ENCODE measurements around the gene LRIT1. TPM values are rescaled to one million over a fixed set of nuclear protein-coding genes. Genes with fewer than 3 reads are reported as not detected.

LRIT1 gene
- total RNA-seq, 1 donor from 2014 or later: not detected

DNA sequence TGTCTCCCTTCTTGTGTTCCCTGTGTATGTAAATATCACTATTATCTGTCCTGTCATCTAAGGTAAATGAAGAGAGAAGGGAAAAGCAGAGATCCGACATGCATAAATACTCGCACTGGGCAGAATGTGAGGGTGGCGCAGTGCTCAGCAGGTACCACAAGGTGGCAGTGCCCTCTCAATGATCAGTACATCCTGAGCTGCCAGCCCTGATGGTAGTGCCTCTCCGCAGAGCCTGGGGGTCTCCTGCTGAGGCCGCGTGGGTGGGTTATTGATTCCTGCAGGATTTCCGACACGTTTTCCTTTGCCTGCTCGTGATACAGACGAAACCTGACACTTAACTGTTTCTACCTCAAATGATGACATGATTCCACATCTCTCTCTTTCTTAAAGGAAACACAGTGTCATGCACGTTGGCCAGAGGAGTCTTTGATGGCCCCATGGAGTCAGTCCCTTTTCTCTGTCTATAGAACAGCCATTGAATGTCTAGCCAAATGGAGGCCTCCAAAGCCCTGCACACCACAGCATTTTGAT lies 23.3 kb upstream of the LRIT1 start:
- Mint-ChIP-seq H3K27me3 (ENCODE audit: low read depth) (peaks cover 24% of the 10 kb centered on the region), H3K36me3 (ENCODE audit: low read depth) (no peaks in the 10 kb centered on the region)

DNA sequence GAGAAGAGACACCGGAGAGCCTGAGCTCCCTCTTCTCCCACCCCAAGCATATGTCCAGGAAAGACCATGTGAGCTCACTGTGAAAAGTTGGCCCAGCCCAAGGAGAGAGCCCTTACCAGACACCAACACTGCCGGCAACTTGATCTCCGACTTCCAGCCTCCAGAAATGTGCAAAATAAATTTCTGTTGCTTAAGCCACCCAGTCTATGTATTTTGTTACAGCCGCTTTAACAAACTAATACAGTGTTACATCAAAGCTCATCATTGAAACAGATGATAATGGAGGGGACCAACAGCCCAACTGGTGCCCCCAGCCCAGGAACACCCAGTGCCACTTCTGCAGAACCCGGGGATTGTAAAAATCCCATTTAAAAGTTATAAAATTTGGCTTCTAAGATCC lies 22.4 kb upstream of the LRIT1 start:
- peaks cover 21% of the 10 kb centered on the region for H3K27me3 Mint-ChIP-seq (ENCODE audit: low read depth)
- H3K36me3 Mint-ChIP-seq (ENCODE audit: low read depth): no peaks in the 10 kb centered on the region
- no peak for DNase-seq (ENCODE audit: low read depth, low spot score)
- no peak overlapping the region for H3K27ac Mint-ChIP-seq (ENCODE audit: unreplicated experiment)
- TF ChIP-seq, protein P1, sequence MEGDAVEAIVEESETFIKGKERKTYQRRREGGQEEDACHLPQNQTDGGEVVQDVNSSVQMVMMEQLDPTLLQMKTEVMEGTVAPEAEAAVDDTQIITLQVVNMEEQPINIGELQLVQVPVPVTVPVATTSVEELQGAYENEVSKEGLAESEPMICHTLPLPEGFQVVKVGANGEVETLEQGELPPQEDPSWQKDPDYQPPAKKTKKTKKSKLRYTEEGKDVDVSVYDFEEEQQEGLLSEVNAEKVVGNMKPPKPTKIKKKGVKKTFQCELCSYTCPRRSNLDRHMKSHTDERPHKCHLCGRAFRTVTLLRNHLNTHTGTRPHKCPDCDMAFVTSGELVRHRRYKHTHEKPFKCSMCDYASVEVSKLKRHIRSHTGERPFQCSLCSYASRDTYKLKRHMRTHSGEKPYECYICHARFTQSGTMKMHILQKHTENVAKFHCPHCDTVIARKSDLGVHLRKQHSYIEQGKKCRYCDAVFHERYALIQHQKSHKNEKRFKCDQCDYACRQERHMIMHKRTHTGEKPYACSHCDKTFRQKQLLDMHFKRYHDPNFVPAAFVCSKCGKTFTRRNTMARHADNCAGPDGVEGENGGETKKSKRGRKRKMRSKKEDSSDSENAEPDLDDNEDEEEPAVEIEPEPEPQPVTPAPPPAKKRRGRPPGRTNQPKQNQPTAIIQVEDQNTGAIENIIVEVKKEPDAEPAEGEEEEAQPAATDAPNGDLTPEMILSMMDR (conservative IDR thresholded peaks at IDR 0.05): no peak
- H3K4me1 Mint-ChIP-seq: peaks cover 6% of the 10 kb centered on the region
- no peaks in the 10 kb centered on the region for H3K9me3 Mint-ChIP-seq
- H3K4me3 Mint-ChIP-seq: no peak overlapping the region

More for the DNA sequence above, 23.3 kb upstream of the LRIT1 start:
- no peak overlapping the region for H3K27ac Mint-ChIP-seq (ENCODE audit: unreplicated experiment)
- DNase-seq (ENCODE audit: low read depth, low spot score): peak; percentile 76
- no peaks in the 10 kb centered on the region for H3K9me3 Mint-ChIP-seq
- peaks cover 6% of the 10 kb centered on the region for H3K4me1 Mint-ChIP-seq
- H3K4me3 Mint-ChIP-seq: no peak overlapping the region
- TF ChIP-seq, protein P1 (conservative IDR thresholded peaks at IDR 0.05): peak; percentile 96

DNA sequence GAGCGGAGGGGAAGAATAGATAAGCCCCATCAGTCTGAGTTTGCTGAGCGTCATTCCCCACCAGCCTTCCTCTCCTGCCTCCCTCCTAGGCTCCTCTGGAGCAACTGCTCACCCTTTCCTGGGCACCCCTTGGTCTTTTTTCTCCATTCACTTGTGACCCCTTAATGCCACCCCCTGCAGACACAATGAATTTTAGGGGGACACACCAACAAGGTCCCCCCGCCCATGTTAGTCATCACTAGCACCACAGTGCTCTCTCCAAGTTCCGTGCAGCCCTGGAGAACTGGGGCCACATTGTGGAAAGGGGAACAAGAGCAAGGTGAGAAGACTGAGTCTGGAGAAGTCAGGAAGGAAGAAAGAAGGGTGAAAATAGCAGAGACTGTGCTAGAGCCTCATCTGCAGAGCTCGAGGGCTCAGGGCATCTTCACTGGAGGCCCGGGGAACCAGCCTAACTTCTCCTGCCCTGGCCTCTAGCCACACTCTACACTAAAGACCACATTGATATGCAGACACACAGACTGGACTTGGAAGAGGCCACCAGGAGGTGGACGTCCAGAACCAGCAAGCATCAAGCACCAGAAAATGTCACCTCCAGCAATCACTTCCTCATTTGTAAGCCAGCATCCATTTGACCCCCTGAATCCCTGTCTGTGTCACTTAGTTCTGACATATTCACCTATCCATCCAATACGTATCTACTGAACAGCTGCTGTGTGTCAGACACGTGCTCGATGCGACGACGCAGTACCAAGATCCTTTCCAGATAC lies 21.0 kb upstream of the LRIT1 start:
- H3K36me3 Mint-ChIP-seq (ENCODE audit: low read depth): no peaks in the 10 kb centered on the region
- peaks cover 6% of the 10 kb centered on the region for H3K4me1 Mint-ChIP-seq
- no peak for DNase-seq (ENCODE audit: low read depth, low spot score)
- H3K4me3 Mint-ChIP-seq: no peak overlapping the region
- peaks cover 13% of the 10 kb centered on the region for H3K27me3 Mint-ChIP-seq (ENCODE audit: low read depth)
- TF ChIP-seq, protein P1 (conservative IDR thresholded peaks at IDR 0.05): no peak
- no peak overlapping the region for H3K27ac Mint-ChIP-seq (ENCODE audit: unreplicated experiment)
- H3K9me3 Mint-ChIP-seq: no peaks in the 10 kb centered on the region

DNA sequence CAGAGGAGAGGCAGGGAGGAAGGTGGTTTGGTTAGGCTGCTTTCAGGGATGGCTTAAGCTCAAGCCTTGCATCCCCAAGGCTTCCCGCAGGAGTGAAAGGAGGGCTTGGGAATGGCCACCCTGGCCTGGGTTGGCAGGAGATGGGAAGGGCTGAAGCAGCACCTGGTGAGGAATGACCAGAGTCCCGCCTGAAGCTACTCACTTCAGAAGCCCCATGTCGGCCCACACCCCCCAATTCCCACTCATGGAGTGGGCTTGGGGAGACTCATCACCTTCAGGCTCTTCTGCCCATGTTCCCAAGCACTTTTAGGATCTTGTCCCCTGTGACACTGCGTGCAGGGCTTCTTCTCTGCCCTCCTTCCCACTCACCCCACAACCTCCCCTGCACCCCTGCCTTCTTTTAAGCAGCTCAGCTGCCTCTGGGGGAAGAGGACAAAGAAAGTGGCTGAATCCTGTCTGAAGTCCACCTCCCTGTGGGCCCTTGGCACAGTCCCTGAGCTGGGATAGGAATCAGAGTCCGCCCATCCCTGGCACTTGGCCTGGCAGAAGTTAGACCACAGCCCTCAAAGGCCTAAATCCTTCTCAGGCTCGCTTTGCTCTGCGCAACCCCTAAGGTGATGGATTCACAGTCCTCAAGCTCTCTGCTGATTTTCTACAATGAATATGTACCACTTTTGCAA lies 20.0 kb upstream of the LRIT1 start:
- TF ChIP-seq, protein P1 (conservative IDR thresholded peaks at IDR 0.05): no peak
- H3K4me3 Mint-ChIP-seq: no peak overlapping the region
- H3K27ac Mint-ChIP-seq (ENCODE audit: unreplicated experiment): no peak overlapping the region
- peaks cover 20% of the 10 kb centered on the region for H3K27me3 Mint-ChIP-seq (ENCODE audit: low read depth)
- no peaks in the 10 kb centered on the region for H3K9me3 Mint-ChIP-seq
- DNase-seq (ENCODE audit: low read depth, low spot score): no peak
- H3K4me1 Mint-ChIP-seq: peaks cover 11% of the 10 kb centered on the region
- H3K36me3 Mint-ChIP-seq (ENCODE audit: low read depth): no peaks in the 10 kb centered on the region

DNA sequence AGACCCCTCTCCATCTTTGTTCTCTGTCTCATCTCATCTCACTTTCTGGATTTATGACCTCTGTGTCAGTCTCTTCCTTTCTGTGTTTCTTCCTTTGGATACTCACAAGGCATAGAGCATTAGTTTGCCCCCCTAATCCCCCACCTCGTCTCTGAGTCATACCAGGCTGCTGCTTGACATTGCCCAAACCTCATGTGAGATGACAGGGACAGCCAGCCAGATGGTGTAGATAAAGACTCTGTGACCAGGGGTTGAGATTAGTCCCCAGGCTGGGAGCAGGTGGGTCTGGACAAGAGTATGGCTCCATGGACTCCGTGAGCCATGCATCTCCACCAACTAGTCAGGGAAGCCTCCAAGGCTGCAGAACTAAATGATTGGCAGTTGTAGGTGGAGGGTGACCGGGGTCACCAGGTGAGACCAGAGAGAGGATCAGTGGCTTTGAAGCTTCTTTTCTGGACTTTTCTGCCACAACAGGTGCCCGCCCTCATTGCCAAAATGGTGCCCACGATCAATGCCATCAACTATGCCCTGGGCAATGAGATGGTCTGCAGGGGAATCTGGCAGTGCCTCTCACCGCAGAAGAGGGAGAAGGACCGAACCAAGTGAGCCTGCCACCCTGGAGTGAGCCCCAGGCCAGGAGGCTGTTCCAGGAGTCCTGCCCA lies 16.8 kb upstream of the LRIT1 start:
- peaks cover 5% of the 10 kb centered on the region for H3K4me1 Mint-ChIP-seq
- no peaks in the 10 kb centered on the region for H3K9me3 Mint-ChIP-seq
- H3K27ac Mint-ChIP-seq (ENCODE audit: unreplicated experiment): no peak overlapping the region
- H3K36me3 Mint-ChIP-seq (ENCODE audit: low read depth): no peaks in the 10 kb centered on the region
- H3K4me3 Mint-ChIP-seq: no peak overlapping the region
- peaks cover 9% of the 10 kb centered on the region for H3K27me3 Mint-ChIP-seq (ENCODE audit: low read depth)
- DNase-seq (ENCODE audit: low read depth, low spot score): no peak
- TF ChIP-seq, protein P1 (conservative IDR thresholded peaks at IDR 0.05): no peak
